ENCODE data around the gene CTNS.

Gene CTNS

GRCh38 chr17:3622977-3623594 is 13.5 kb upstream of the CTNS start:
- in situ Hi-C loops (cut with HindIII; ENCODE audit: low sequenced_read_pairs) = no loop called here

GRCh38 chr17:3626831-3627768 is 9.5 kb upstream of the CTNS start:
- in situ Hi-C loops (cut with HindIII; ENCODE audit: low sequenced_read_pairs) = no loop called here

- in situ Hi-C loops (cut with HindIII; ENCODE audit: low sequenced_read_pairs) = no loop called here
Measured at GRCh38 chr17:3627769-3628167, 8.8 kb upstream of the CTNS start.

- in situ Hi-C loops (cut with HindIII; ENCODE audit: low sequenced_read_pairs) = no loop called here
Measured at GRCh38 chr17:3630781-3631180, 5.8 kb upstream of the CTNS start.

GRCh38 chr17:3632287-3632686 is 4.3 kb upstream of the CTNS start:
- in situ Hi-C loops (cut with HindIII; ENCODE audit: low sequenced_read_pairs) = no loop called here

- in situ Hi-C loops (cut with HindIII; ENCODE audit: low sequenced_read_pairs) = no loop called here
Measured at GRCh38 chr17:3635474-3636153, 946 bp upstream of the CTNS start.

- in situ Hi-C loops (cut with HindIII; ENCODE audit: low sequenced_read_pairs) = no loop called here
Measured at GRCh38 chr17:3636908-3637373, 381 bp downstream of the CTNS start.

GRCh38 chr17:3639981-3640596 is 3.5 kb downstream of the CTNS start:
- in situ Hi-C loops (cut with HindIII; ENCODE audit: low sequenced_read_pairs) = no loop called here

GRCh38 chr17:3641014-3641413 is 4.5 kb downstream of the CTNS start:
- in situ Hi-C loops (cut with HindIII; ENCODE audit: low sequenced_read_pairs) = no loop called here

- in situ Hi-C loops (cut with HindIII; ENCODE audit: low sequenced_read_pairs) = no loop called here
Measured at GRCh38 chr17:3641717-3642486, 5.3 kb downstream of the CTNS start.

- in situ Hi-C loops (cut with HindIII; ENCODE audit: low sequenced_read_pairs) = no loop called here
Measured at GRCh38 chr17:3643889-3644349, 7.4 kb downstream of the CTNS start.

- in situ Hi-C loops (cut with HindIII; ENCODE audit: low sequenced_read_pairs) = no loop called here
Measured at GRCh38 chr17:3645310-3645709, 8.8 kb downstream of the CTNS start.

GRCh38 chr17:3647251-3647650 is 10.7 kb downstream of the CTNS start:
- in situ Hi-C loops (cut with HindIII; ENCODE audit: low sequenced_read_pairs) = no loop called here

GRCh38 chr17:3647769-3648555 is 11.4 kb downstream of the CTNS start:
- in situ Hi-C loops (cut with HindIII; ENCODE audit: low sequenced_read_pairs) = no loop called here

- in situ Hi-C loops (cut with HindIII; ENCODE audit: low sequenced_read_pairs) = no loop called here
Measured at GRCh38 chr17:3655766-3656165, 19.2 kb downstream of the CTNS start.

GRCh38 chr17:3656353-3656752 is 19.8 kb downstream of the CTNS start:
- in situ Hi-C loops (cut with HindIII; ENCODE audit: low sequenced_read_pairs) = no loop called here

GRCh38 chr17:3656755-3657587 is 20.4 kb downstream of the CTNS start:
- in situ Hi-C loops (cut with HindIII; ENCODE audit: low sequenced_read_pairs) = no loop called here

- in situ Hi-C loops (cut with HindIII; ENCODE audit: low sequenced_read_pairs) = no loop called here
Measured at GRCh38 chr17:3657588-3657869, 21.0 kb downstream of the CTNS start.
